CD14-positive monocyte (primary cell): ENCODE measurements around the gene PRR14. TPM values are rescaled to one million over a fixed set of nuclear protein-coding genes. Genes with fewer than 3 reads are reported as not detected.

Experiments
- DNase-seq, 3 donors: peaks; one replicate each; pipeline ENCODE4 v3.0.0-alpha.2; 2011 to 2022
- H2AFZ ChIP-seq: 2 replicates; pipeline ENCODE4 v1.6.0; 2012; ENCODE audit warnings: mild to moderate bottlenecking, low read depth, low read length, inconsistent platforms; ENCODE audit not compliant: insufficient read depth, poor library complexity, severe bottlenecking
- H3K27ac ChIP-seq, 2 donors: 1 replicate in 1 of 2; 2 replicates in 1 of 2; pipeline ENCODE4 v1.5.1; 2012 to 2013; ENCODE audit warnings: low read length in 2 of 2, control low read depth in 1 of 2, inconsistent platforms in 1 of 2, low read depth in 1 of 2, mild to moderate bottlenecking in 1 of 2
- H3K27me3 ChIP-seq, 2 donors: one replicate each; pipeline versions ENCODE4 v1.6.0 to v1.6.1; 2011 to 2013; ENCODE audit warnings: low read length in 2 of 2; ENCODE audit not compliant: control insufficient read depth in 2 of 2, insufficient read depth in 2 of 2
- H3K36me3 ChIP-seq, 2 donors: replicated peaks in 1 of 2; 1 replicate in 1 of 2; 2 replicates in 1 of 2; pipeline versions ENCODE4 v1.5.1 to v1.6.1; 2012 to 2013; ENCODE audit warnings: low read length in 2 of 2, control low read depth in 1 of 2, inconsistent platforms in 1 of 2, mild to moderate bottlenecking in 1 of 2; ENCODE audit not compliant: insufficient read depth in 2 of 2, control insufficient read depth in 1 of 2
- H3K4me1 ChIP-seq, 2 donors: 1 replicate in 1 of 2; 2 replicates in 1 of 2; pipeline versions ENCODE4 v1.5.1 to v1.6.1; 2012 to 2013; ENCODE audit warnings: low read length in 2 of 2, control low read depth in 1 of 2, inconsistent platforms in 1 of 2, mild to moderate bottlenecking in 1 of 2, moderate library complexity in 1 of 2; ENCODE audit not compliant: insufficient read depth in 2 of 2, control insufficient read depth in 1 of 2
- H3K4me2 ChIP-seq: replicated peaks from 2 replicates; pipeline ENCODE3; 2012; ENCODE audit warnings: low read length, moderate library complexity, mild to moderate bottlenecking; ENCODE audit not compliant: poor library complexity, severe bottlenecking; ENCODE audit errors: extremely low read depth
- H3K4me3 ChIP-seq, 3 experiments: fragments of 200-600 bp in 1 of 3; sonication (generic) in 1 of 3; replicated peaks in 1 of 3; 1 replicate in 2 of 3; 2 replicates in 1 of 3; pipeline ENCODE4 v1.5.1; 2011 to 2013; ENCODE audit warnings: low read length in 3 of 3, mild to moderate bottlenecking in 3 of 3, control low read depth in 2 of 3, low read depth in 2 of 3, inconsistent platforms in 1 of 3, moderate library complexity in 1 of 3
- H3K79me2 ChIP-seq: 2 replicates; pipeline ENCODE4 v1.6.0; 2012; ENCODE audit warnings: mild to moderate bottlenecking, control low read depth, inconsistent platforms, low read length, moderate library complexity; ENCODE audit not compliant: insufficient read depth
- H3K9ac ChIP-seq: 2 replicates; pipeline ENCODE4 v1.6.0; 2017; ENCODE audit warnings: low read length, mild to moderate bottlenecking; ENCODE audit not compliant: insufficient read depth, poor library complexity, severe bottlenecking
- H3K9me3 ChIP-seq, 2 donors: replicated peaks in 1 of 2; 1 replicate in 1 of 2; 2 replicates in 1 of 2; pipeline versions ENCODE4 v1.5.1 to v1.6.1; 2012 to 2013; ENCODE audit warnings: low read length in 2 of 2, control low read depth in 1 of 2; ENCODE audit not compliant: control insufficient read depth in 1 of 2, insufficient read depth in 1 of 2
- H4K20me1 ChIP-seq: 2 replicates; pipeline ENCODE4 v1.6.0; 2012; ENCODE audit warnings: mild to moderate bottlenecking, low read length, control low read depth, moderate library complexity; ENCODE audit not compliant: insufficient read depth
- H3K27ac Mint-ChIP-seq, 7 donors: one replicate each; pipeline ENCODE4 v1.8.0; 2020; ENCODE audit warnings: mild to moderate bottlenecking in 7 of 7, mixed read lengths in 7 of 7, moderate library complexity in 6 of 7, inconsistent platforms in 2 of 7
- H3K27me3 Mint-ChIP-seq, 3 donors: one replicate each; pipeline ENCODE4 v1.8.0; 2021 to 2022; ENCODE audit warnings: low read depth in 3 of 3, mild to moderate bottlenecking in 3 of 3, mixed read lengths in 3 of 3, moderate library complexity in 3 of 3, inconsistent platforms in 1 of 3
- H3K36me3 Mint-ChIP-seq, 2 donors: one replicate each; pipeline ENCODE4 v1.8.0; 2020; ENCODE audit warnings: mixed read lengths in 2 of 2, inconsistent platforms in 1 of 2, mild to moderate bottlenecking in 1 of 2
- H3K4me1 Mint-ChIP-seq: one replicate; pipeline ENCODE4 v1.8.0; 2020; ENCODE audit warnings: mild to moderate bottlenecking, mixed read lengths
- H3K4me3 Mint-ChIP-seq, 2 donors: one replicate each; pipeline ENCODE4 v1.8.0; 2020; ENCODE audit warnings: mild to moderate bottlenecking in 2 of 2, mixed read lengths in 2 of 2, moderate library complexity in 1 of 2
- H3K9me3 Mint-ChIP-seq, 7 donors: one replicate each; pipeline ENCODE4 v1.8.0; 2020 to 2022; ENCODE audit warnings: mixed read lengths in 7 of 7, mild to moderate bottlenecking in 6 of 7, moderate library complexity in 6 of 7, inconsistent platforms in 2 of 7
- WGBS: methylation state at CpG from one replicate; pipeline ENCODE4 v1.1.5; 2013; ENCODE audit warnings: missing lambda C conversion rate; ENCODE audit not compliant: insufficient coverage; 5-methylcytosine and 5-hydroxymethylcytosine counted together
- intact Hi-C, 2 donors: fragments of 100-400 bp; cut with micrococcal nuclease; formaldehyde crosslinking; loops; one replicate each; pipeline versions ENCODE4 v1.15.0 to v1.15.1; 2023
- polyA minus RNA-seq: library from RNA; depleted of rRNA, polyadenylated mRNA; stranded (reverse); fragments of >200 nt; gene quantifications from 2 replicates; pipeline ENCODE4 v1.2.3, GENCODE V29; 2012
- polyA plus RNA-seq, 3 donors: library from polyadenylated mRNA; depleted of rRNA in 1 of 3; unstranded in 2 of 3; stranded (reverse) in 1 of 3; fragments of 300-500 nt in 2 of 3; fragments of >200 nt in 1 of 3; fragmentation: Illumina TruSeq in 2 of 3; gene quantifications; 1 replicate in 2 of 3; 2 replicates in 1 of 3; pipeline ENCODE4 v1.2.3, GENCODE V29; 2012 to 2021
- total RNA-seq, 12 experiments: library from RNA in 1 of 12; stranded (reverse) in 1 of 12; fragments of 120-200 nt in 1 of 12; gene quantifications; one replicate each; pipeline ENCODE4 v1.2.4 and lab custom pipeline; 2013 to 2026; ENCODE audit warnings: mixed read lengths in 6 of 12, inconsistent platforms in 1 of 12
- TF ChIP-seq, protein P1 (sequence below): fragments of 200-600 bp; IDR thresholded peaks from one replicate; pipeline ENCODE4 v1.8.0; 2022; ENCODE audit warnings: antibody characterized with exemption, mild to moderate bottlenecking

The PRR14 gene
- total RNA-seq (2013): 20.4 TPM
- polyA plus RNA-seq (10 to 100 TPM in 2 of 3 donors, 1 to 10 TPM in 1; 6.1 to 32.6 (median 10.4) TPM), polyA minus RNA-seq (16.5 and 22.9 TPM in 2 replicates), total RNA-seq (lab: John Stamatoyannopoulos, UW) (7.7 to 31.8 (median 15.7) reads per million in 11 experiments)

DNA sequence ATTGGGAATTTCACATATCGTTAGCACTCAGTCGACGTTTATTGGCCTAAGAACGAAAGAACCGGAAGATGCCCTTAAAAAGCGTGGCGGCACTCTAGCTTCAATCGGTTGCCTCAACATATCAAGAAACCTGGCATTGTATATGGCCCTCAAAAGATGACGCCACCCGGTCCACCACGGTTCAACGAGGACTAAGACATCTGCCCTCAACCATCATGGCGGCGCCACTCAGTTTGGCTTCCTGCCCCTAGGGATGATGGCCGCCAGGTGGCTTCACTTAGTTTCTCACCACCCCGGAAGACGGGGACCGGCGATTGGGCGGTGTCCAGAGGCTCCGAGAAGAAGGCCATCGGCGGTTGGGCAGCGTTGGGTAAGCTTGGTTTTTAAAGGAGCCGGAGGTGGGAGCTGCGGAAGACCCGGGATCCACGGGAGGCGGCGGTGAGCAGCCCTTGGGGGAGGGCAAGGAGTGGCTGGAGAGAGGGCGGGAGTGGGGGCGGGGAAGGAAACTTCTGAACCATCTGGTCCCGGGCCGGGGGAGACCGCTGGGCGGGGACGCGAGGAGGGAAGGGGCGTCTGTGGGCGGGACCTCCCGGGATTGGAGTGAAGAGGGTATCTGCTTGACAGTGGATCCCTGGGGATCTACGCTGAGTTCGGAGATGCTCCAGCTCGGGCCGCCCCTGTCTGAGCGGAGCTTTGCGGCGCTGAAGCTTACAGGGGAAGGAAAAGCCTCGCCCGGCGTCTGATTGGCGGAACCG lies at the start of gene PRR14:
Gene PRR14 (plus strand): TSS at position 592 of the 755 bp plus-strand sequence. CDS start 686 bp downstream, outside the sequence.
- H2AFZ ChIP-seq: peak within 1 kb of the TSS; percentile 99
- no peaks in the 10 kb centered on the region for H3K9me3 ChIP-seq
- TF ChIP-seq, protein P1, sequence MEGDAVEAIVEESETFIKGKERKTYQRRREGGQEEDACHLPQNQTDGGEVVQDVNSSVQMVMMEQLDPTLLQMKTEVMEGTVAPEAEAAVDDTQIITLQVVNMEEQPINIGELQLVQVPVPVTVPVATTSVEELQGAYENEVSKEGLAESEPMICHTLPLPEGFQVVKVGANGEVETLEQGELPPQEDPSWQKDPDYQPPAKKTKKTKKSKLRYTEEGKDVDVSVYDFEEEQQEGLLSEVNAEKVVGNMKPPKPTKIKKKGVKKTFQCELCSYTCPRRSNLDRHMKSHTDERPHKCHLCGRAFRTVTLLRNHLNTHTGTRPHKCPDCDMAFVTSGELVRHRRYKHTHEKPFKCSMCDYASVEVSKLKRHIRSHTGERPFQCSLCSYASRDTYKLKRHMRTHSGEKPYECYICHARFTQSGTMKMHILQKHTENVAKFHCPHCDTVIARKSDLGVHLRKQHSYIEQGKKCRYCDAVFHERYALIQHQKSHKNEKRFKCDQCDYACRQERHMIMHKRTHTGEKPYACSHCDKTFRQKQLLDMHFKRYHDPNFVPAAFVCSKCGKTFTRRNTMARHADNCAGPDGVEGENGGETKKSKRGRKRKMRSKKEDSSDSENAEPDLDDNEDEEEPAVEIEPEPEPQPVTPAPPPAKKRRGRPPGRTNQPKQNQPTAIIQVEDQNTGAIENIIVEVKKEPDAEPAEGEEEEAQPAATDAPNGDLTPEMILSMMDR: no peak
- peaks cover 30 to 35% of the 10 kb centered on the region in 2 donors for H3K36me3 Mint-ChIP-seq
- peak within 1 kb of the TSS; percentile 79 for H3K4me2 ChIP-seq
- peaks cover 21 to 23% of the 10 kb centered on the region in 2 donors for H3K4me1 ChIP-seq
- peak within 1 kb of the TSS; percentile 97 for H3K27ac ChIP-seq
- peaks cover 28% of the 10 kb centered on the region for H3K4me1 Mint-ChIP-seq
- peak within 1 kb of the TSS; percentile 96 to 98 for H3K4me3 Mint-ChIP-seq
- peaks cover 19% of the 10 kb centered on the region for H4K20me1 ChIP-seq
- H3K27me3 Mint-ChIP-seq: peaks cover 0 to 3% (median 1%) of the 10 kb centered on the region in 3 donors
- peaks cover 0 to 2% (median 0%) of the 10 kb centered on the region in 7 donors for H3K9me3 Mint-ChIP-seq
- intact Hi-C loops: loop anchor here (2.0 to 10.0 kb wide), 3 partner anchors 48 to 276 kb away; partner anchors contain the start of genes FBXL19 (in 1 of the 2), MYL11 (in 1 of the 2), SRCAP (in 1 of the 2) and TBC1D10B (in 1 of the 2)
- H3K27ac Mint-ChIP-seq: peak within 1 kb of the TSS; percentile 95 to 99 (median 98)
- peaks cover 31 to 36% of the 10 kb centered on the region in 2 donors for H3K36me3 ChIP-seq
- under 1% methylated on average over 47 of the region's 53 CpGs for WGBS
- peak; percentile 100 for DNase-seq
- peaks cover 30% of the 10 kb centered on the region for H3K79me2 ChIP-seq
- H3K27me3 ChIP-seq: no peaks in the 10 kb centered on the region
- H3K4me3 ChIP-seq: peak within 1 kb of the TSS; percentile 76 to 90 (median 84)
- peak within 1 kb of the TSS; percentile 90 for H3K9ac ChIP-seq

DNA sequence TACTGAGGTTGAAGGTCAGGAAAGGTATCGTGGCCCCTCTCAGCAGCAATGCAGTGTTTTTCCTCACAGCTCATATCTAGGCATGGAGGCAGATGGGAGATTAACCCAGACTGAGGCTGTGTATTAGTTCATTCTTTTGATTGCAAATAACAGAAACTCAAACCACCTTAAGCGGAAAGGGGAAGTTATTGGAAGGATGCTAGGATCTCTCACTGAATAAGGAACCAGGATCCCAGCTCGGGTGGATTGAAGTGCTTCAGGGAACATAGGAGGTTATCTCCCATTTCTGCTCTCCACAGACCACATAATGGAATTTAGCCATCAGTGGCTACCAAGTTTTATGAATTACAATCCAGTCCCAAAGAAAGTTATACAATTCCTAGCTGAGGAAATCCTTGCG lies 48.8 kb upstream of the PRR14 start:
- H3K4me3 ChIP-seq: peak overlapping the region in 1 of 3 experiments; percentile 38
- no peaks in the 10 kb centered on the region for H3K9me3 ChIP-seq
- no peaks in the 10 kb centered on the region for H3K27me3 ChIP-seq
- peaks cover 24 to 34% of the 10 kb centered on the region in 2 donors for H3K36me3 Mint-ChIP-seq
- peak overlapping the region; percentile 52 for H3K4me2 ChIP-seq
- TF ChIP-seq, protein P1: no peak
- H3K79me2 ChIP-seq: peaks cover 27% of the 10 kb centered on the region
- H3K27ac Mint-ChIP-seq: peak overlapping the region in 5 of 7 donors; percentile 19 to 82 (median 56)
- H4K20me1 ChIP-seq: peaks cover 8% of the 10 kb centered on the region
- peaks cover 0 to 1% (median 0%) of the 10 kb centered on the region in 7 donors for H3K9me3 Mint-ChIP-seq
- intact Hi-C loops: no loop called here
- WGBS: 83% methylated on average over 1 of the region's 4 CpGs
- H3K27me3 Mint-ChIP-seq: peaks cover 0 to 2% (median 0%) of the 10 kb centered on the region in 3 donors
- H3K4me3 Mint-ChIP-seq: no peak overlapping the region
- peaks cover 58% of the 10 kb centered on the region for H3K4me1 Mint-ChIP-seq
- H3K36me3 ChIP-seq: peaks cover 16 to 21% of the 10 kb centered on the region in 2 donors
- no peak overlapping the region for H3K9ac ChIP-seq
- no peak overlapping the region for H3K27ac ChIP-seq
- DNase-seq: peak in 2 of 3 donors; percentile 61 to 64
- no peak overlapping the region for H2AFZ ChIP-seq
- H3K4me1 ChIP-seq: peaks cover 57 to 58% of the 10 kb centered on the region in 2 donors
